NCI-H226 (cell line): ENCODE measurements around the gene KXD1.
"Not testable (repeated sequence)": the region's sequence is repeated elsewhere in the genome, so short reads cannot be mapped to it uniquely, and the experiment has no call there.

Experiments
- DNase-seq: peaks from one replicate; pipeline ENCODE4 v3.0.0-alpha.2; 2015

Gene KXD1

GRCh38 chr19:18537431-18537830 is 20.2 kb upstream of the KXD1 start:
- no peak for DNase-seq

- DNase-seq = no peak
These were observed 19.6 kb upstream of the KXD1 start for GRCh38 chr19:18538115-18538514.

DNA sequence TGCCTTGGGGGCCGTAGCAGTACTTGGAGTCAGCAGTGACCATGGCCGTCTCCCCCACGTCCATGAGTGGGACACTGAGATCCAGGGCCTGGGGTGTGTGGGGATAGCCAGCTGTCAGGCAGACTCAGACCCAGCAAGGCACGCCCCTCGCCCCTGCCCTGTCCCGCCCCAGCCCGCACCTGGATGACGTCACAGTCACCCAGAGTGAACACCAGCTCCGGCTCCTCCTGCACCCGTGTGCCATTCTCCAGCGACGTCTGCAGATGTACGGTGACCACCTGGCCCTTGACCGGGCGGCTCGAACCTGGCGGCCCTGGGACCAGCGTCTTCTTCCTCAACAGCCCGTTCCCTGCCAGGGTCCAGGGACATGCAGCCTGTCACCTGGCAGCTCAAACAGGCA is 18.3 kb upstream of the KXD1 start:
- no peak for DNase-seq

DNA sequence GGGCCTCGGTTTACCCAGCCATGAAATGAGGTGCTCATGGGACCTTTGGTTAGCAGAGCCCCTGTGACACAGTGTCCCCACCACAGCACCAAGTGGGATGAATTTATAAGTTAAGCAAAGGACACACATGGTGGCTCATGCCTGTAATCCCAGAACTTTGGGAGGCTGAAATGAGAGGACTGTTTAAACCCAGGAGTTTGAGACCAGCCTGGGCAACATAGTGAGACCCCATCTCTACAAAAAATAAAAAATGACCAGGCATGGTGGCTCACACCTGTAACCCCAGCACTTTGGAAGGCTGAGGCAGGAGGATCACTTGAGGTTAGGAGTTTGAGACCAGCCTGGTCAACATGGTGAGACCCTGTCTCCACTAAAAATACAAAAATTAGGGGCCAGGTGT is 17.5 kb upstream of the KXD1 start:
- DNase-seq = not testable (repeated sequence)

GRCh38 chr19:18541258-18541991 is 16.2 kb upstream of the KXD1 start:
- DNase-seq = no peak

DNA sequence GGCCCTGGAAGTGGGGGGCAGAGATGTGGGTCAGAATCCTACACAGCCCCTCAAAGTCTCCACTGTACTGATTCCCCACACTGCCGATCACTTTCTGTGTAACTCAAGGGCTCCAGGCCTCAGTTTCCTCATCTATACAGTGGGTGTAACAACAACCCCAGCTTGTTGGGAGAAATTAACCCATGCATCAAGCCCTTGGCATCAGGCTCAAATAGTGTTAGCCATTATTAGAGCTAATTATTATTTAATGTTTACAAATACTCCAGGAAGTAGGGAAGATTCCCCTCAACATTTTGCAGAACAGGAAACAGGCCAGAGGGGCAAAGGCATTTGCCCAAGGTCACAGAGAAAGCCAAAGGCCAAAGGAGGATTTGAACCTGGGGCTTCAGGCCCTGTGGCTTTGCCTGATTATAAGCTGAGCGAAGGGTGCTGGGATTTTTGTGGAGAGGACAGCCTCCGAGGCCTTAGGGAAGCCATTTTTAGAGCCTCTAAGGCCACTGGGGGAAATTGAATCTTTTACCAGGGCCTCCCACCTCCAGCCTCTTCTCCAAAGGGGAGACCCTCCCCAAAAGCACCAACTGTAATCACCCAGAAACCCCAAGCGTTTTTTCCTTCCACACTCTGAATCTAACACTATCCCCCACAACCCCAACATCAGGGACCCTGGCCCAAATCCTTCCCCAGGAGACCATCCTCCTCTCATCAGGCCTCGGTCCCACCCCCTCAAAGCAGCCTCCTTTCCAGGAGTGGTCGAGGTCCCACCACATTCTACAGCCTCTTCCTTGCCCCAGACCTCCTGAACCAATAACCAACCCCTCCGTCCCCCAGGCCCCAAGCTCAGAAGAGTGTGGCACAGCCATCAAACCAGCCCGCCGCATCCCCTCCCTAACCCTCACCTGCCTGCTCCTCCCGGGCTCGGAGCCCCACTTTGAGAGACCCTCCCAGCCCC is 15.4 kb upstream of the KXD1 start:
- DNase-seq = no peak

- peak; percentile 69 for DNase-seq
These were observed 14.5 kb upstream of the KXD1 start, which contains the start of gene FKBP8 for GRCh38 chr19:18542941-18543813. Gene FKBP8, minus strand, starts transcription at chr19:18543573. Its CDS starts 1,603 bp downstream, at chr19:18541970.

GRCh38 chr19:18543814-18544475 is 13.7 kb upstream of the KXD1 start:
- no peak for DNase-seq

DNA sequence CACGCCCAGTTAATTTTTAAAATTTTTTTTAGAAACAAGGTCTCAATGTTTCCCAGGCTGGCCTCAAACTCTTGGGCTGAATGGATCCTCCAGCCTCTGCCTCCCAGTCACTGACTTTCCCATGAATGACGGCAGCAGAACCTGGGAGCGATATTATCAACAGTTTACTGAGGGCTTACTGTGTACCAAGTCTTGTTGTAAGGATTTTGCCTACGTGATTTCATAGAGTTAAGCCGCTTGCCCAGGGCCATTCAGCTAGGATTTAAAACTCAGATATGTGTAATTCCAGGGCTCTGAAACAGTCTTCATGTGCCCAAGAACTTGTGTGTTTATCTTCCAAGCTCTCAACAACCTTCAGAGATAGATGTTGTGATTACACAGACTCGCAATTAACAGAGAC is 6.0 kb upstream of the KXD1 start:
- no peak for DNase-seq

DNA sequence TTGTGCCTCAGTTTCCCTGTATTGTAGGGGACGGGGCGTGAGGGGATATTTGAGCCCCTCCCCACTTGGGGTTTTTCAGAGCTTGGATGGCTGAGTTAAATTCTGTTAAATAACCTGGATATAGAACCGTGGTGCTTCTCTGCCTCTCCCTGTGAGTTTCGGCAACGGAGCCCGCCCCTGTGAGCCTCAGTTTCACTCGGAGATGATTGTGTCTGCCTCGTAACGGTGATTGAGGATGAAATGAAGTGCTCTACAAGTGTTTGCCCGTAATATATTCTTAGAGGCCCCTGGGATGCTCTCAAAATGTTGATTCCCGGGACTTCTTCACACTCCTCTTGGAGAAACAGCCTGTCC is 509 bp downstream of the KXD1 start:
- DNase-seq = no peak

- no peak for DNase-seq
These were observed 934 bp downstream of the KXD1 start for GRCh38 chr19:18558604-18559003.

GRCh38 chr19:18559685-18560084 is 2.0 kb downstream of the KXD1 start:
- DNase-seq = no peak

- peak; percentile 6 for DNase-seq
These were observed 4.4 kb downstream of the KXD1 start for GRCh38 chr19:18562086-18562485.

GRCh38 chr19:18566953-18567352 is 9.3 kb downstream of the KXD1 start:
- no peak for DNase-seq

DNA sequence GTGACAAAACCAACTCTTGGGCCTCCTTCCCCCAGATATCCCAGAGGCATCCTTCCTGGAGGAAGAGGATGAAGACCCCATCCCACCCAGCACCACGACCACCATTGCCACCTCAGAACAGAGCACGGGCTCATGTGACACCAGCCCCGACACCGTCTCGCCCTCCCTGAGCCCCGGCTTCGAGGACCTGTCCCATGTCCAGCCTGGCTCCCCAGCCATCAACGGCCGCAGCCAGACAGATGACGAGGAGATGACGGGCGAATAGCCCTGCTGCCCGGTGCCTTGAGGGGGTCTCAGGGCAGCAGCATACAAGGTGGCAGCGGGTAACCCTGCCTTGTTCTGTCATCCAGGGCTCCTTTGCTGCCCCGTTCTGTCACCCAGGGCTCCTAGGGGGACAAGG is 10.7 kb downstream of the KXD1 start:
- DNase-seq = no peak

- DNase-seq = peak; percentile 94
These were observed 14.1 kb downstream of the KXD1 start, which contains the start of gene UBA52 for GRCh38 chr19:18571564-18572344. Gene UBA52, plus strand, starts transcription at chr19:18571857. Its CDS starts 1,444 bp downstream, at chr19:18573301.

DNA sequence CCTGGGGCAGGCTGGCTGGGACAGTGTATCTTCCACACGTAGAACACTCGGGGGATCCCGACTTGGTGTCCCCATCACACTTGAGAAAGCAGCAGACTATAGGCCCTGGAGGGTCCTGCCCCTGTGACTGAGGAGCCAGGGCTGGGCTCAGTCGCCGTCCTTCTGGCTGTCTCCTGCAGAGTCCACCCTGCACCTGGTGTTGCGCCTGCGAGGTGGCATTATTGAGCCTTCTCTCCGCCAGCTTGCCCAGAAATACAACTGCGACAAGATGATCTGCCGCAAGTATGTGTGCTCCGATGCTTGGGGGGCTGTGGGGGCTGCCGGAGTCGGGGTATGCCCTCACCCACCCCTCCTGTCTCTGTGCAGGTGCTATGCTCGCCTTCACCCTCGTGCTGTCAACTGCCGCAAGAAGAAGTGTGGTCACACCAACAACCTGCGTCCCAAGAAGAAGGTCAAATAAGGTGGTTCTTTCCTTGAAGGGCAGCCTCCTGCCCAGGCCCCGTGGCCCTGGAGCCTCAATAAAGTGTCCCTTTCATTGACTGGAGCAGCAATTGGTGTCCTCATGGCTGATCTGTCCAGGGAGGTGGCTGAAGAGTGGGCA is 17.1 kb downstream of the KXD1 start:
- no peak for DNase-seq

GRCh38 chr19:18576383-18576782 is 18.7 kb downstream of the KXD1 start:
- no peak for DNase-seq

- no peak for DNase-seq
These were observed 19.8 kb downstream of the KXD1 start for GRCh38 chr19:18577365-18577914.

DNA sequence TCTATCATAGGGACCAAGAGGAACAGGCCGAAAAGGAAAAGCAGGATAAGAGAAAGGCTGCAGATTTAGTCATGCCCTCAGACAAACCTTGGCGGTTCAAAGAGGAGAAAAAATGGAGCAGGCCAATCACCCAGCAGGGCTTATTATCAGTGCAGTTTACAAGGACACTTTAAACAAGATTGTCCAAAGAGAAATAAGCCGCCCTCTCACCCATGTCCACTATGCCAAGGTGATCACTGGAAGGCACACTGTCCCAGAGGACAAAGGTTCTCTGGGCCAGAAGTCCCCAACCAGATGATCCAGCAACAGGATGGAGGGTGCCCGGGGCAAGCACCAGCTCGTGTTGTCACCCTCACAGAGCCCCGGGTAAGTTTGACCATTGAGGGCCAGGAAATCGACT is 22.6 kb downstream of the KXD1 start:
- DNase-seq = no peak

GRCh38 chr19:18586306-18586705 is 28.6 kb downstream of the KXD1 start:
- DNase-seq = no peak
